HepG2 (cell line): ENCODE results near the gene C2orf81. TPM values are rescaled to one million over a fixed set of nuclear protein-coding genes. Genes with fewer than 3 reads are reported as not detected.

ENCODE experiments used
- ATAC-seq: fragments of 200-7000 bp; cut with Tn5 transposase; 3 replicates; pipeline ENCODE4 v1.9.1; 2020; ENCODE audit warnings: mild to moderate bottlenecking, moderate library complexity
- BruUV-seq: library from RNA; stranded (reverse); fragments of 400-500 nt; replicated peaks from 2 replicates; lab custom pipeline; 2021; lab: Mats Ljungman, UMichigan
- CTCF ChIA-PET: fragments of 300-600 bp; formaldehyde crosslinking; extraction: SDS; loops from one replicate; lab custom pipeline; 2021; ENCODE audit warnings: low total read pairs, inconsistent platforms, low intra/inter-chr PET ratio; lab: Yijun Ruan, JAX
- POLR2A ChIA-PET: fragments of 350-600 bp; sonication (Branson Sonifier 250); formaldehyde crosslinking; loops from one replicate; lab custom pipeline; 2020; ENCODE audit warnings: antibody characterized with exemption, inconsistent platforms; lab: Yijun Ruan, JAX
- DNase-seq: peaks from one replicate; pipeline ENCODE4 v3.0.0-alpha.2; 2015; ENCODE audit warnings: low spot score
- FAIRE-seq: peaks from 3 replicates; lab custom pipeline; 2011; peaks lifted over from hg19 to GRCh38; lab: Jason Lieb, UNC
- H2AFZ ChIP-seq: one replicate; pipeline ENCODE4 v1.6.1; 2011; ENCODE audit warnings: low read length, inconsistent platforms
- H3K27ac ChIP-seq: fragments of 300-600 bp; 3 replicates; pipeline ENCODE4 v1.8.0; 2011; ENCODE audit warnings: mixed run types, mild to moderate bottlenecking, mixed read lengths, low read length, inconsistent platforms; ENCODE audit not compliant: insufficient read depth; ENCODE audit errors: extremely low read length
- H3K27me3 ChIP-seq, 2 experiments: fragments of 200-600 bp in 1 of 2; 2 replicates in 1 of 2; 3 replicates in 1 of 2; pipeline versions ENCODE4 v1.6.0 to v1.8.0; 2011; ENCODE audit warnings: low read length in 2 of 2, mild to moderate bottlenecking in 2 of 2, moderate library complexity in 2 of 2, inconsistent platforms in 1 of 2; ENCODE audit not compliant: insufficient read depth in 2 of 2, control insufficient read depth in 1 of 2
- H3K36me3 ChIP-seq, 2 experiments: fragments of 200-600 bp in 1 of 2; replicated peaks in 1 of 2; 2 replicates in 1 of 2; 3 replicates in 1 of 2; pipeline versions ENCODE4 v1.5.1 to v1.8.0; 2011; ENCODE audit warnings: low read length in 2 of 2, inconsistent platforms in 1 of 2; ENCODE audit not compliant: insufficient read depth in 2 of 2, control insufficient read depth in 1 of 2
- H3K4me1 ChIP-seq: 2 replicates; pipeline ENCODE4 v1.5.1; 2012; ENCODE audit warnings: low read length, inconsistent platforms; ENCODE audit not compliant: insufficient read depth
- H3K4me2 ChIP-seq: 2 replicates; pipeline ENCODE4 v1.6.0; 2011; ENCODE audit warnings: low read depth, low read length, inconsistent platforms
- H3K4me3 ChIP-seq, 3 experiments: fragments of 200-600 bp in 1 of 3; sonication (generic), shearing (Covaris generic) in 1 of 3; replicated peaks in 1 of 3; 2 replicates each; pipeline ENCODE4 v1.5.1; 2011 to 2016; ENCODE audit warnings: low read length in 3 of 3, inconsistent platforms in 2 of 3, low read depth in 2 of 3, mild to moderate bottlenecking in 2 of 3, control low read depth in 1 of 3, mixed read lengths in 1 of 3; ENCODE audit not compliant: insufficient read depth in 1 of 3
- H3K79me2 ChIP-seq: one replicate; pipeline ENCODE4 v1.6.1; 2011; ENCODE audit warnings: low read length, inconsistent platforms; ENCODE audit not compliant: insufficient read depth
- H3K9ac ChIP-seq: 2 replicates; pipeline ENCODE4 v1.6.0; 2011; ENCODE audit warnings: mild to moderate bottlenecking, low read depth, low read length, inconsistent platforms; ENCODE audit not compliant: insufficient read depth
- H3K9me3 ChIP-seq: 2 replicates; pipeline ENCODE4 v1.5.1; 2012; ENCODE audit warnings: mild to moderate bottlenecking, low read length
- H4K20me1 ChIP-seq: 2 replicates; pipeline ENCODE4 v1.6.0; 2011; ENCODE audit warnings: inconsistent platforms, mild to moderate bottlenecking, low read length, moderate library complexity; ENCODE audit not compliant: insufficient read depth
- ATF5 ChIP-seq: sonication (generic); formaldehyde crosslinking; IDR thresholded peaks from 2 replicates; pipeline ENCODE4 v1.4.0; 2020; ENCODE audit warnings: mild to moderate bottlenecking, low read depth, missing genetic modification reagents
- E2F1 ChIP-seq: sonication (generic); formaldehyde crosslinking; IDR thresholded peaks from 2 replicates; pipeline ENCODE4 v1.5.0; 2020; ENCODE audit warnings: missing genetic modification reagents
- GPN1 ChIP-seq: sonication (generic); formaldehyde crosslinking; IDR thresholded peaks from 2 replicates; pipeline ENCODE4 v1.5.1; 2020; ENCODE audit warnings: missing genetic modification reagents, borderline replicate concordance
- MTF1 ChIP-seq: sonication (generic); formaldehyde crosslinking; IDR thresholded peaks from 2 replicates; pipeline ENCODE4 v1.5.0; 2020; ENCODE audit warnings: missing genetic modification reagents
- NR1H2 ChIP-seq: sonication (generic); formaldehyde crosslinking; IDR thresholded peaks from 2 replicates; pipeline ENCODE4 v1.8.1; 2022; ENCODE audit warnings: low read depth, missing genetic modification reagents, borderline replicate concordance
- PLSCR1 ChIP-seq: sonication (generic); formaldehyde crosslinking; IDR thresholded peaks from 2 replicates; pipeline ENCODE4 v1.5.0; 2020; ENCODE audit warnings: missing genetic modification reagents, mild to moderate bottlenecking, borderline replicate concordance
- RARG ChIP-seq: sonication (generic); formaldehyde crosslinking; IDR thresholded peaks from 2 replicates; pipeline ENCODE4 v1.4.0; 2020; ENCODE audit warnings: low read depth, mild to moderate bottlenecking, missing genetic modification reagents
- RXRA ChIP-seq: sonication (generic); formaldehyde crosslinking; IDR thresholded peaks from 2 replicates; pipeline ENCODE4 v1.5.1; 2020; ENCODE audit warnings: missing genetic modification reagents
- SNAI1 ChIP-seq: sonication (generic); formaldehyde crosslinking; IDR thresholded peaks from 2 replicates; pipeline ENCODE4 v1.5.0; 2020; ENCODE audit warnings: mild to moderate bottlenecking, missing genetic modification reagents, borderline replicate concordance
- TSC22D2 ChIP-seq: sonication (generic); formaldehyde crosslinking; IDR thresholded peaks from 2 replicates; pipeline ENCODE4 v1.5.1; 2020; ENCODE audit warnings: missing genetic modification reagents, mild to moderate bottlenecking, borderline replicate concordance
- ZBTB25 ChIP-seq: IDR thresholded peaks from 2 replicates; pipeline ENCODE4 v1.6.1; 2018; ENCODE audit warnings: missing genetic modification reagents
- ZBTB7B ChIP-seq: sonication (generic); formaldehyde crosslinking; IDR thresholded peaks from 2 replicates; pipeline ENCODE4 v1.4.0; 2020; ENCODE audit warnings: missing genetic modification reagents
- ZC3H4 ChIP-seq: sonication (generic); formaldehyde crosslinking; IDR thresholded peaks from 2 replicates; pipeline ENCODE4 v1.4.0; 2020; ENCODE audit warnings: missing genetic modification reagents, borderline replicate concordance
- ZFP36L1 ChIP-seq: sonication (generic); formaldehyde crosslinking; IDR thresholded peaks from 2 replicates; pipeline ENCODE4 v1.8.0; 2022; ENCODE audit warnings: mild to moderate bottlenecking, missing genetic modification reagents, moderate library complexity
- ZNF337 ChIP-seq: sonication (generic); formaldehyde crosslinking; IDR thresholded peaks from 2 replicates; pipeline ENCODE4 v1.5.1; 2020; ENCODE audit warnings: missing genetic modification reagents, low read depth, mild to moderate bottlenecking, borderline replicate concordance
- ZNF687 ChIP-seq: sonication (generic); formaldehyde crosslinking; IDR thresholded peaks from 2 replicates; pipeline ENCODE4 v1.5.1; 2020; ENCODE audit warnings: mild to moderate bottlenecking, missing genetic modification reagents, moderate library complexity
- WGBS: methylation state at CpG from one replicate; pipeline ENCODE4 v1.1.6; 2017; ENCODE audit warnings: low lambda C conversion rate; 5-methylcytosine and 5-hydroxymethylcytosine counted together
- in situ Hi-C: cut with HindIII; loops from 2 replicates; pipeline ENCODE4 v1.10.0; 2017; ENCODE audit warnings: low pct_unique_long_range_greater_than_20kb; ENCODE audit not compliant: extremely low pct_ligation_motif_present
- intact Hi-C: fragments of 100-400 bp; cut with micrococcal nuclease; formaldehyde crosslinking; loops from one replicate; pipeline ENCODE4 v1.10.0; 2022; ENCODE audit not compliant: unreplicated experiment
- polyA plus RNA-seq, 8 experiments: library from polyadenylated mRNA; depleted of rRNA in 3 of 8; stranded (reverse) in 7 of 8; unstranded in 1 of 8; fragments of >200 nt; fragmentation: Illumina TruSeq in 4 of 8; extraction: Trizol in 4 of 8; gene quantifications; 2 replicates each; pipeline versions ENCODE4 v1.2.1 to v1.2.3, GENCODE V29; 2011 to 2016; ENCODE audit warnings: low read depth in 4 of 8, missing spikeins in 1 of 8, mixed read lengths in 1 of 8; ENCODE audit not compliant: insufficient read depth in 1 of 8
- total RNA-seq, 5 experiments: library from RNA; depleted of rRNA; stranded (reverse); fragments of >200 nt; fragmentation: Illumina TruSeq; extraction: Trizol; gene quantifications; 2 replicates each; pipeline ENCODE4 v1.2.3, GENCODE V29; 2016; ENCODE audit warnings: low read depth in 1 of 5

Gene C2orf81
- total and polyA plus RNA-seq, 2 of the 13 experiments (the other 11 are each of a cell fraction or from before 2014, with no cell fraction given): 0.15 to 0.17 TPM

GRCh38 chr2:74425523-74425922, 4.1 kb upstream of the C2orf81 start:
- ATAC-seq: peak; percentile 1; the same call in 2 of the 3 replicates
- Histone ChIP-seq H3K4me3 (no peak overlapping the region), H3K27ac (peak overlapping the region; percentile 6), H3K79me2 (no peaks in the 10 kb centered on the region), H3K9ac (no peak overlapping the region), H3K36me3 (peaks cover 28 to 53% of the 10 kb centered on the region in 2 experiments), H3K4me2 (no peak overlapping the region), H3K27me3 (no peaks in the 10 kb centered on the region; a peak in 1 of 5 replicates), H3K9me3 (no peaks in the 10 kb centered on the region), H2AFZ (no peak overlapping the region), H4K20me1 (peaks cover 15% of the 10 kb centered on the region; the same call in 1 of the 2 replicates), H3K4me1 (peaks cover 89% of the 10 kb centered on the region)
- in situ Hi-C loops: no loop called here
- intact Hi-C loops: loop anchor here (1.0 to 2.0 kb wide), 2 partner anchors 17 to 39 kb away; partner anchors contain the start of gene MOGS
- peak; percentile 68 for DNase-seq
- CTCF ChIA-PET: no interaction called here
- TSS peak; percentile 14 for BruUV-seq
- WGBS: 78% methylated on average over 7 of the region's 7 CpGs
- POLR2A ChIA-PET: interaction anchor here (0.5 to 9.5 kb wide), 11 partner anchors 10 to 76 kb away, joined by 3 to 272 read pairs (median 4); partner anchors contain the start of genes CCDC142, INO80B, RTKN and TTC31
- no peak for FAIRE-seq
- no peak for TF ChIP-seq SNAI1 (CRISPR knock-in tag)
- no peak for TF ChIP-seq ZBTB7B
- no peak for TF ChIP-seq ATF5 (CRISPR knock-in tag)
- no peak for TF ChIP-seq ZBTB25 (CRISPR knock-in tag)
- no peak for TF ChIP-seq MTF1 (CRISPR knock-in tag)
- TF ChIP-seq PLSCR1: no peak
- no peak for TF ChIP-seq TSC22D2 (CRISPR knock-in tag)
- TF ChIP-seq RXRA (CRISPR knock-in tag): peak; percentile 59; the same call in 1 of the 2 replicates
- no peak for TF ChIP-seq NR1H2 (CRISPR knock-in tag)
- TF ChIP-seq GPN1 (CRISPR knock-in tag): no peak
- TF ChIP-seq ZNF337 (CRISPR knock-in tag): no peak
- TF ChIP-seq RARG: no peak
- TF ChIP-seq ZNF687 (CRISPR knock-in tag): peak; percentile 41; the same call in 1 of the 2 replicates
- no peak for TF ChIP-seq ZFP36L1 (CRISPR knock-in tag)
- no peak; the same call in 1 of the 2 replicates for TF ChIP-seq ZC3H4
- TF ChIP-seq E2F1 (CRISPR knock-in tag): no peak
